ENCODE measurements around the gene NEK1.

DNA sequence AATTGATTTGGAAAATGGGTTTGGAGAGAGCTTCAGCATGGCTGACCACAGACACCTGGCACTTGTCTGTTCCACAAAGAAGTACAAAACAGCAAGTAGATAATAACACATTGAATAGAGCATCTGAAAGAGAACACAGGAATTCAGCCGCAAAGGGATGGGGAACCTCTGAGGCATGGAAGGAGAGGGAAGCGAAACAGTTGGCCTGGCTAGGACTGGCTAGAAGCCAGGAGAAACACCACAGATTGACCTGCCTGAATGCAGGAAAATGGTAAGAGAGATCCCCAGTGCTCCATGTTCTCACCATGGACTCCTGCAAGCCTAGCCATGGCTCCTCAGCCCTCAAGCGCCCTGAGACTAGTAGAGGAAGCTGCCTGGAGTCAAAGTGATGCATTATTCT, 171.9 kb downstream of the NEK1 start:
- no peak for TF ChIP-seq EZH2phosphoT487 (IDR thresholded peaks at IDR 0.05; ENCODE audit: insufficient read depth, low read depth)
- no peak for TF ChIP-seq EZH2 (IDR thresholded peaks at IDR 0.05; ENCODE audit: insufficient read depth, poor library complexity, severe bottlenecking)
